ENCODE measurements around the gene MRPL32.
"Not testable (repeated sequence)": the region's sequence is repeated elsewhere in the genome, so short reads cannot be mapped to it uniquely, and the experiment has no call there.

Gene MRPL32

DNA sequence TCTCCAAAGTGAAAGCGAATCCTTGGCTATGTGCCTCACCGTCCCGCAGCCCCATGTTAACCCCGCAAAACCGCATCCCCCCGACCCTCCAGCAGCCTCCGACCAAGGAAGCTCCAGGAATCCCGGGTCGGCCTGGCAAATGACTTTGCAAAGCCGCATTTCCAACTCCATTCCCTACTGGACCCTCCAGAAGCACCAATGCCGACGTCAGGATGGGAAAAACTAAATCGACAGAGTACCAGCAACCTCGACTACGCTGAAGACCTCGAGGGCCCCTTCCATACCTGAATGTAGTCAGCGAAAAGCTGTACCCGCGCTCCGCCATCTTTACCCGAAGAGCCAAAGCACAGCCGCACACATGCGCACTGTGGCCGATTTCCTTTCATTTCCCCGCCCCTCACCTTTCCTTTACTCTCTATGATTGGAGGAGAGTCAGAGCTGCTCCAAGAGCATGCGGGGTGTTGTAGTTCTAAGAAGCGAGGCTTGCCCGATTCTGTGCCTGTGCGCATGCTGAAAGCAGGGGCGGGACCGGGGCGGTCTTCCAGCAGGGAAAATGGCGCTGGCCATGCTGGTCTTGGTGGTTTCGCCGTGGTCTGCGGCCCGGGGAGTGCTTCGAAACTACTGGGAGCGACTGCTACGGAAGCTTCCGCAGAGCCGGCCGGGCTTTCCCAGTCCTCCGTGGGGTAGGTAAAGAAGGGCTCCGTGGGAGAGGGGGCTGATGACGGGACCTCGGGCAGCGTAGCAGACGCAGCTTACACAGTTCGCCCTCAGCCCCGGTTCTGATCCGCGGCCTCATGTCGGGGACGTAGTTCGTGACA lies at the start of gene MRPL32, which contains the start of gene PSMA2:
MRPL32 (plus strand) TSS at position 543 of the 818 bp plus-strand sequence; CDS start at position 554, 11 bp downstream.
PSMA2 (minus strand) TSS at position 341 of the 818 bp plus-strand sequence; CDS start at position 325, 16 bp downstream.
- peak within 1 kb of the TSS; percentile 85 for H3K9ac ChIP-seq (ENCODE audit: low read length)
- H3K27me3 ChIP-seq (ENCODE audit: control insufficient read depth, insufficient read depth, low read length) = no peaks in the 10 kb centered on the region
- peak within 1 kb of the TSS; percentile 85 for H3K27ac ChIP-seq (ENCODE audit: low read depth, low read length)
- H3K36me3 ChIP-seq (ENCODE audit: control insufficient read depth, insufficient read depth, low read length) = no peaks in the 10 kb centered on the region
- peaks cover 16% of the 10 kb centered on the region for H3K4me1 ChIP-seq (ENCODE audit: control insufficient read depth, insufficient read depth, low read length)
- peak within 1 kb of the TSS; percentile 85 for H3K4me3 ChIP-seq (ENCODE audit: low read length)

DNA sequence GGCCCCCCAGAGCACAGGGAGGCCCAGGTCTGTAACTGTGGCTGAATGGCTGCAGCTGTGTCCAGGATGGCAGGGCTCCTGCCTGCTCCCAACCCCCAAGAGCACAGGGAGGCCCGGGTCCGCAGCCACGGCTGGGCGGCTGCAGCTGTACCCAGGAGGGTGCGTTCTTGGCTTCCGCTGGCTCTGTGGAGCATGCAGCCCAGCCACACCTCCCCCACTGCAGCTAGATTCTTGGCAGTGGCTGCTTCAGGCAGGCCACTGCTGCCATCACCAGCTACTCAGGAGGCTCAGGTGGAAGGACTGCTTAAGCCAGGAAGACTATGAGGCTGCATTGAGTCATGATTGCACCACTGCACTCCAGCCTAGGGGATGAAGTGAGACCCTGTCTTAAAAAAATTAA lies 48.2 kb upstream of the MRPL32 start:
- no peak overlapping the region for H3K4me3 ChIP-seq (ENCODE audit: low read length)
- H3K9ac ChIP-seq (ENCODE audit: low read length) = no peak overlapping the region
- H3K4me1 ChIP-seq (ENCODE audit: control insufficient read depth, insufficient read depth, low read length) = no peaks in the 10 kb centered on the region
- no peaks in the 10 kb centered on the region for H3K36me3 ChIP-seq (ENCODE audit: control insufficient read depth, insufficient read depth, low read length)
- H3K27me3 ChIP-seq (ENCODE audit: control insufficient read depth, insufficient read depth, low read length) = no peaks in the 10 kb centered on the region
- H3K27ac ChIP-seq (ENCODE audit: low read depth, low read length) = no peak overlapping the region

DNA sequence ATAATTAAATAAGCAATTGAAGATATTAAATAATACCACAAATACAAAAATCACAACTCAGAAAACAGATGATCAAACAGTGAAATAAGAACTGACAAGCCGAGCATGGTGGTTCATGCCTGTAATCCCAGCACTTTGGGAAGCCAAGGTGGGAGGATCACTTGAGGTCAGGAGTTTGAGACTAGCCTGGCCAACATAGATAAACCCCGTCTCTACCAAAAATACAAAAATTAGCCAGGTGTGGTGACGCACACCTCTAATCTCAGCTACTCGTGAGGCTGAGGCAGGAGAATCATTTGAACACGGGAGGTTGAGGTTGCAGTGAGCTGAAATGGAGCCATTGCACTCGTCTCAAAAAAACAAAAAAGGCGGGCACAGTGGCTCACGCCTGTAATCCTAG lies 47.0 kb upstream of the MRPL32 start:
- not testable (repeated sequence) for H3K4me1 ChIP-seq (ENCODE audit: control insufficient read depth, insufficient read depth, low read length); H3K4me3 ChIP-seq (ENCODE audit: low read length); H3K9ac ChIP-seq (ENCODE audit: low read length); H3K27ac ChIP-seq (ENCODE audit: low read depth, low read length); H3K27me3 ChIP-seq (ENCODE audit: control insufficient read depth, insufficient read depth, low read length); H3K36me3 ChIP-seq (ENCODE audit: control insufficient read depth, insufficient read depth, low read length)

DNA sequence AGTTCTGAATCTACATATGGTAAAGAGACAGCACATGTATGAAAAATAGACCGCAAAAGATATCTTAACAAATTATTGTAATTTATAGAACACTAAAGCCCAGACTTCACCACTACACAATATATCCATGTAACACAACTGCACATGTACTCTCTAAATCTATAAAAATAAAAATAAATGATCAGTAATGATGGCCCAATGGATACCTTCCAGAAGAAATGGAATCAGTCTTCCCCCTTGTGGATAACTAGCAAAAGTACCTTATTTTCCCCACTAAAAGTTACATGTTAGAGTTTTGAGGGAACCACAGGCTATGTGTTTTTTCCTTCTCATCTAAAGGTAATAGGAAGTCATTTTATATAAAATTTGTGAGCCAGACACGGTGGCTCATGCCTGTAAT lies 46.0 kb upstream of the MRPL32 start:
- Histone ChIP-seq H3K4me1 (ENCODE audit: control insufficient read depth, insufficient read depth, low read length) (no peaks in the 10 kb centered on the region), H3K9ac (ENCODE audit: low read length) (no peak overlapping the region), H3K36me3 (ENCODE audit: control insufficient read depth, insufficient read depth, low read length) (no peaks in the 10 kb centered on the region), H3K4me3 (ENCODE audit: low read length) (no peak overlapping the region), H3K27me3 (ENCODE audit: control insufficient read depth, insufficient read depth, low read length) (no peaks in the 10 kb centered on the region), H3K27ac (ENCODE audit: low read depth, low read length) (no peak overlapping the region)

DNA sequence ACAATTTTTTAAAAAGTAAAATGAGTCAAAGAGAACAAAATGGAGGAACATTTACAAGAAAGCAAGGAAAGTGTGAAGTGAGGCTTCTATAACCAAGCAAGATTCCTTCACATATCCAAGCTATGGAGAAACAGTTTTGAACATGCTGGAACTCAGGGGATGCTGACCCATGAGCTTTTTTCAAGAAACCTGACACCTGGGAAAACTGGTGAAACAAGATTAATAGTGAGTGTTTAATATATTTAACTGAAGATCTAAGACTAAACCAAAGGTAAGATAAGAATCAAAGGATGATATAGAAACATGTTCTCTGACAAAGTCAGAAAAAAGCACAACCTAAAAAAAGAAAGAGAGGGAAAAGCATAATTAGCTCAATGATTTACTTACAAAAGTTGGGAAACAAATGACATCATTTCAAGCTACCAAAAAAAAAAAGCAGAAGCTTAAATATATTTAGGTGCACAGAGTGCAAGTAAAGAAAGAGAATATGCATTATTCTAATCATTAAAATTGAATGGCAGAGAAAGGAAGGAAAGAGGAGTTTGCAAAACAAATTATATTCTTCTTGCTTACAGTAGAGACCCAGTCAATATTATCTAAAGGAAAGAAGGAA lies 45.2 kb upstream of the MRPL32 start:
- Histone ChIP-seq H3K4me1 (ENCODE audit: control insufficient read depth, insufficient read depth, low read length) (no peaks in the 10 kb centered on the region), H3K4me3 (ENCODE audit: low read length) (no peak overlapping the region), H3K27ac (ENCODE audit: low read depth, low read length) (no peak overlapping the region), H3K36me3 (ENCODE audit: control insufficient read depth, insufficient read depth, low read length) (no peaks in the 10 kb centered on the region), H3K27me3 (ENCODE audit: control insufficient read depth, insufficient read depth, low read length) (no peaks in the 10 kb centered on the region), H3K9ac (ENCODE audit: low read length) (no peak overlapping the region)

DNA sequence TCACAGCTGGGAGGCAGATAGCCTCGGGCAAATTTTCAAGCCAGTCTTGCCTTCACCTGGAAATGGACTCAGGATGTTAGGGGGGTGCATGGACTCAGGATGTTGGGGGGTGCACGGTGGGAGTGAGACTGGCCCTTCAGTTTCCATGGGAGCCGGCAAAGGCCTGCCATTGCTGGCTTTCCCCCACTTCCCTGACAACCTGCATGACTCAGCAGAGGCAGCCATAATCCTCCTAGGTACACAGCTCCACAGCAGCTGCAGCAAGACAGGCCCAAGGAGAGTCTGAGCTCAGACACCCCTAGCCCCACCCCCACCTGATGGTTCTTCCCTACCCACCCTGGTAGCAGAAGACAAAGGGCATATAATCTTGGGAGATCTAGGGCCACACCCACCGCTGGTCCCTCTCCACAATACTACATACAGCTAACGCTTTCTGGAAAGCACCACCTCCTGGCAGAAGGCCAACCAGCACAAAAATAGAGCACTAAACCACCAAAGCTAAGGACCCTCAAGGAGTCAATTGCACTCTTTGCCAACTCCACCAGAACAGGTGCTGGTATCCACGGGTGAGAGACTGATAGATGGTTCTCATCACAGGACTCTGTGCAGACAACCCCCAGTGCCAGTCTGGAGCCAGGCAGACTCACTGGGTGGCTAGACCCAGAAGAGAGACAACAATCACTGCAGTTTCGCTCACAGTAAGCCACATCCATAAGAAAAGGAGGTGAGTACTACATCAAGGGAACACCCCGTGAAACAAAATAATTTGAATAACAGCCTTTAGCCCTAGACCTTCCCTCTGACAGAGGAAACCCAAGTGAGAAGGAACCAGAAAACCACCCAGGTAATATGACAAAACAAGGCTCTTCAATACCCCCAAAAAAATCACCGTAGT lies 38.6 kb upstream of the MRPL32 start:
- H3K4me1 ChIP-seq (ENCODE audit: control insufficient read depth, insufficient read depth, low read length) = no peaks in the 10 kb centered on the region
- no peaks in the 10 kb centered on the region for H3K36me3 ChIP-seq (ENCODE audit: control insufficient read depth, insufficient read depth, low read length)
- H3K4me3 ChIP-seq (ENCODE audit: low read length) = no peak overlapping the region
- H3K27ac ChIP-seq (ENCODE audit: low read depth, low read length) = no peak overlapping the region
- H3K27me3 ChIP-seq (ENCODE audit: control insufficient read depth, insufficient read depth, low read length) = no peaks in the 10 kb centered on the region
- H3K9ac ChIP-seq (ENCODE audit: low read length) = no peak overlapping the region

DNA sequence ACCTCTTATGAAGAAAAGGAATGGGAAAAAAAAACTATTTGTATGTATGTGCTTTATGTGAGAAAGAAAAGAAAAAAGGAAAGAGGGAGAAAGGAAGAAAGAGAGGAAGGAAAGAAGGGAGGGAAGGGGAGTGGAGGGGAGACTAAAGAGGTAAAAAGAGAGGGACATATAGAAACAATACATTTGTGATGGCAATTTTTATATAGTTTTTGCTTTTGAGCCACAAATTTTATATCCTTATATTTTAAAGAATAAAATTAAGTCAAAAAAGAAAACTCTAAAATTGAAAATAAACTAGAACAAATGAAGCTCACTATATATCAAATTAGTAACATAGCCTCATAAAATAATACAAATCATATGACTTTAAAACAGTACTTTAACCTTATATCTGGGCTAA lies 31.3 kb upstream of the MRPL32 start:
- H3K4me3 ChIP-seq (ENCODE audit: low read length) = no peak overlapping the region
- H3K4me1 ChIP-seq (ENCODE audit: control insufficient read depth, insufficient read depth, low read length) = no peaks in the 10 kb centered on the region
- no peaks in the 10 kb centered on the region for H3K27me3 ChIP-seq (ENCODE audit: control insufficient read depth, insufficient read depth, low read length)
- H3K9ac ChIP-seq (ENCODE audit: low read length) = no peak overlapping the region
- H3K27ac ChIP-seq (ENCODE audit: low read depth, low read length) = no peak overlapping the region
- no peaks in the 10 kb centered on the region for H3K36me3 ChIP-seq (ENCODE audit: control insufficient read depth, insufficient read depth, low read length)

DNA sequence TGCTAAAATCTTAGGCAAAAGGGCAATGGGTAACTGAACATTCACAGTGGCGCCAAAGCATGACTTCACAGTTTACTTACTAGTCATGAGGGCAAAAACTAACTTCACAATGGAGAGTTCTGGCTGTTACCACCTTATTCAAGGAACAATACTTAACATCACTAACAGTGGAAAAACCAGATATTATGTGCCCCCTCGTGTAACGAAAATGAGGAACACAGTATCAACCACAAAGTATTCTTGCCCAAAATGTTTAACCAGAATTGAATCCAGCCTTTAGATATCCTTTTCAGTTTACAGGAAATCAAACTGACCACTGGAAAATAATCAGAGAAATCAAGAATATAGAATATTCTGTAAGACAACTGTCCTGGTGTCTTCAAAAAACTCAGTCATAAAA lies 29.8 kb upstream of the MRPL32 start:
- Histone ChIP-seq H3K4me3 (ENCODE audit: low read length) (no peak overlapping the region), H3K4me1 (ENCODE audit: control insufficient read depth, insufficient read depth, low read length) (no peaks in the 10 kb centered on the region), H3K9ac (ENCODE audit: low read length) (no peak overlapping the region), H3K27ac (ENCODE audit: low read depth, low read length) (no peak overlapping the region), H3K27me3 (ENCODE audit: control insufficient read depth, insufficient read depth, low read length) (no peaks in the 10 kb centered on the region), H3K36me3 (ENCODE audit: control insufficient read depth, insufficient read depth, low read length) (no peaks in the 10 kb centered on the region)

DNA sequence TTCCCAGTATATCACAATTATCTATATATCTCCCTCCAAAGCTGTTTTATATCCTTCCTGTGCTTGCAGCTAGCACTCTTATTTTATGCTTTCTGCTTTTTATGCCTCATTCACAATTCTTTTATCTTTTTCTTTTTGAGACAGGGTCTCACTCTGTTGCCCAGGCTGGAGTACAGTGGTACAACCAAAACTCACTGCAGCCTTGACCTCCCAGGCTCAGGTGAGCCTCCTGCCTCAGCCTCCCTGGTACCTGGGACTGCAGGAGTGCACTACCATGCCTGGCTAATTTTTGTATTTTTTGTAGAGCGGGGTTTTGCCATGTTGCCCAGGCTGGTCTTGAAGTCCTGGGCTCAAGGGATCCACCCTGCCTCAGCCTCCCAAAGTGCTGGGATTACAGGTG lies 26.0 kb upstream of the MRPL32 start:
- Histone ChIP-seq H3K27ac (ENCODE audit: low read depth, low read length) (no peak overlapping the region), H3K36me3 (ENCODE audit: control insufficient read depth, insufficient read depth, low read length) (no peaks in the 10 kb centered on the region), H3K9ac (ENCODE audit: low read length) (no peak overlapping the region), H3K27me3 (ENCODE audit: control insufficient read depth, insufficient read depth, low read length) (no peaks in the 10 kb centered on the region), H3K4me1 (ENCODE audit: control insufficient read depth, insufficient read depth, low read length) (peaks cover 7% of the 10 kb centered on the region), H3K4me3 (ENCODE audit: low read length) (no peak overlapping the region)

DNA sequence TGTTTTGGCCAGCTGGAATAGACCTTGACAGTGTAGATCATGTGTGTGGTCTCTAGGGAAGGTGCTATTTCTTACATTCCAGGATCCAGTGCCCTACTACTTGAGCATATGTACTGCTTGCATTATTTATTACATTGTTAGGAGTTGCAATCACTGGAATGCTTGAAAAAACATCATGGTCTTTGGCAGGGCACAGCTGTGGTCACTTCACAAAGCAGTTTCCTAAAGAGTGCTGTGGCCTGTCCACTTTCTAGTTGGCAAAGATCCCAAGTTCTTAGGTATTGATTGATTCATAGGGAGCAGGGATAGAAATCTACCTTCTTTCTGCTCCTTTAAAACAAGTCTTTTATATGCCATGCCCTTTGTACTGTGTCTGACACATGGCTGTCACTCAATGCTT lies 24.9 kb upstream of the MRPL32 start:
- H3K36me3 ChIP-seq (ENCODE audit: control insufficient read depth, insufficient read depth, low read length) = no peaks in the 10 kb centered on the region
- H3K9ac ChIP-seq (ENCODE audit: low read length) = no peak overlapping the region
- H3K4me1 ChIP-seq (ENCODE audit: control insufficient read depth, insufficient read depth, low read length) = peaks cover 7% of the 10 kb centered on the region
- no peak overlapping the region for H3K4me3 ChIP-seq (ENCODE audit: low read length)
- no peak overlapping the region for H3K27ac ChIP-seq (ENCODE audit: low read depth, low read length)
- no peaks in the 10 kb centered on the region for H3K27me3 ChIP-seq (ENCODE audit: control insufficient read depth, insufficient read depth, low read length)

DNA sequence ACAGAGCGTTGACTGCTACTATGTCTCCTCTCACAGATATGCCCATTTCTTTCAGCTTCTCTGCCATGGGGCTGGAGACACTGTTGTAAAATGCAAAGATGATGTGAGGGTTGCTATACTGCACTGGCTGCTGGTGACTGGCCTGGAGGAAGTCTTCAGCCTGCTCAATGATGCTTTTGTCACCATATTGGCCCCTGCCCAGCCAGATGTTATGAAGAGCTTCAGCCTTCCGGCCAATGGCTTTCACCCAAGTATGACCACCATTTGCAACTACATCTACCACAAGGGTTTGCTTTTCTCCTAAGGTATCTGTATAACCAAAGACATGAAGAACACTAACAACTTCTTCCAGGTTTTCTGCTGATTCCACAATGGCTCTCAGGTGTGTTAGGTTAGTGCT lies 21.9 kb upstream of the MRPL32 start:
- peaks cover 7% of the 10 kb centered on the region for H3K4me1 ChIP-seq (ENCODE audit: control insufficient read depth, insufficient read depth, low read length)
- H3K27me3 ChIP-seq (ENCODE audit: control insufficient read depth, insufficient read depth, low read length) = no peaks in the 10 kb centered on the region
- no peak overlapping the region for H3K4me3 ChIP-seq (ENCODE audit: low read length)
- no peaks in the 10 kb centered on the region for H3K36me3 ChIP-seq (ENCODE audit: control insufficient read depth, insufficient read depth, low read length)
- no peak overlapping the region for H3K27ac ChIP-seq (ENCODE audit: low read depth, low read length)
- H3K9ac ChIP-seq (ENCODE audit: low read length) = peak overlapping the region; percentile 10

Data from rectal smooth muscle tissue (tissue), 1 donor.